T47D (cell line): Measurements from ENCODE around the gene GPR33.
A peak's percentile ranks its signal among the peaks of the same experiment; 100 is the strongest.
"Not testable (repeated sequence)": the region's sequence is repeated elsewhere in the genome, so short reads cannot be mapped to it uniquely, and the experiment has no call there.

Experiments used
- DNase-seq, 2 experiments: peaks; one replicate each; pipeline versions ENCODE4 v3.0.0 to v3.0.0-alpha.2; 2011 to 2012; ENCODE audit warnings: low read depth in 1 of 2, low spot score in 1 of 2
- JUND ChIP-seq: IDR thresholded peaks from 2 replicates; pipeline ENCODE4 v1.6.1; 2012; ENCODE audit warnings: low read depth
- in situ Hi-C: cut with HindIII; loops from 2 replicates; pipeline ENCODE4 v1.10.0; 2016; ENCODE audit warnings: low sequenced_read_pairs, low pct_unique_long_range_greater_than_20kb

GPR33 gene

DNA sequence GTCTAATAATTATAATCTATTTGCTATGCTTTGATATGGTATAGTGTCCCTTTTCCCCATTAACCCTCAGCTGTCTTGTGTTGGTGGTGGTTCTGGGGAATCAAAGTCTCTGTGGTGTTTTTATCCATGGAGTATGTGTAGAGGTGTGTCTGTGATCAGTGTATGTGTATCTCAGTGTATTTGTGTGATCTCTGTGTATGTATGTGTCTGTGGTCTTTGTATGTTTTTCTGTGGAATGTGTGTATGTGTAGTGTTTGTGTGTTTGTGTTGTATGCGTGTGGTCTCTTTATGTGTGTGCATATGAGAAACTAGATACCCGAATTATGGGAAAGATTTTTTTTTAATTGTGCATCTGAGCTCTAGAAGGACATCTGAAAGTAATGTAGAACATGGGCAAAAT, 1.1 kb downstream of the GPR33 start:
- no peak for DNase-seq
- no peak for TF ChIP-seq JUND
- in situ Hi-C loops: no loop called here

DNA sequence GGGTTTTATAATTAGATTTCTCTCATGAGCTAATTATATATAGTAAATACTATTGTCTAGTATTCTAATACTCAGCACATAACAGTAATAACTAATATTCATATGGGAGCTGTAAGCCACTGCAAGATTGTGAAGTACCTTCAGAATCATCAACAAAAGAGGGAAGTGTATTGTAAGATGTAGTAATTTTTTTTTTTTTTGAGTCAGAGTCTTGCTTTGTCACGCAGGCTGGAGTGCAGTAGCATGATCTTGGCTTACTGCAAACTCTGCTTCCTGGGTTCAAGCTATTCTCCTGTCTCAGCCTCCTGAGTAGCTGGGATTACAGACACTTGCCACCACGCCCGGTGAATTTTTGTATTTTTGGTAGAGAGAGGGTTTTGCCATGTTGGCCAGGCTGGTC, 3.1 kb downstream of the GPR33 start:
- no peak for DNase-seq
- in situ Hi-C loops: no loop called here
- no peak for TF ChIP-seq JUND

DNA sequence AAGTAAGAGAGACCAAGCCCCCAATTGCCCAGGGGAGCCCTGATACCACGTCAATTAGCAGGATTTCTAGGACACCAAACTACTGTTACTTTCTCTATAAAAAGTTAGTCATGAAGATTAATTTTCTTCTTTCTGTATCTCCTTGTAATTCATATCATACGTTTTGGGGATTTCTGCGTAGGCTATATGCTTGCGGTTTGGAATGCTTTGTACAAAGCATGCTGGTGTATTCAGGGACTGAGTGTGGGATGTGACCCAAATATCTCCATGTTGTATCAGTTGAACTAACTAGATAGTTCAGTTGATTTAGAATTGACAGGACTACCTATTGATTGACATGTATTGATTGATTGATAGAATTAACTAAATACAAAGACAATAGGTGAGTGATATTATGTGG, 7.7 kb downstream of the GPR33 start:
- TF ChIP-seq JUND: no peak
- in situ Hi-C loops: no loop called here

DNA sequence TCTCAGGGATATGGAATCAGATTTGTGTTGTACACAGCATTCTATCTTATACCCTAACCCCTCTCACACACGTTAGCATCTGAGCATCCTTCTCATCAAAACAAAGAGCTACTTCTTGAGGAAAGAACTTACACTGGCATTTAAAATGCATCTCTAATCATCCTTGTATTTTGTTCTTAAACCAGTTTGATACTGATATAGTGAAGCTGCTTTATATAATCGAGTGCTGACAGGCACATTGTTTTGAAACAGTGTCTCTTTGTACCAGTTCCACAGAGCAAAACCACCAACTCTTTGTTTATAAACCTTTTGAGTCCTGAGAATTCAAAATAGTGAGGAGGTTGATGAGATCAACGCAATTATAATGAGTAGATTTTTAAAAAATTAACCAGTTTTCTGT, 8.8 kb downstream of the GPR33 start:
- no peak for DNase-seq
- in situ Hi-C loops: no loop called here
- TF ChIP-seq JUND: no peak

More for the DNA sequence above, 7.7 kb downstream of the GPR33 start:
- no peak for DNase-seq

DNA sequence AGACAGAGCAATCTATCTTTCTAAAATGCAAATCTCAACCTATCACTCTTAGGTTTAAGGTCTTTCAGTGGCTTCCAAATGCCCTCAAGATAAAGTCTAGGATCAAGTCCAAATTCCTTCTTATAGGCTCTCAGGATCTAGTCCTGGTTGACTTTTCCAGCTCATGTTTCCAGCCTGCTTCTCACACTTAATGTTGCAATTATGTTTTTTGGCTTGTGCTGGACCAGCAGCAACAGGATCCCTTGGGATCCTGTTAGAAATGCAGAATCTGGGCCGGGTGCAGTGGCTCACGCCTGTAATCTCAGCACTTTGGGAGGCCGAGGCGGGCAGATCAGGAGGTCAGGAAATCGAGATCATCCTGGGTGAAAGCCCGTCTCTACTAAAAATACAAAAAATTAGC, 10.6 kb downstream of the GPR33 start:
- TF ChIP-seq JUND: no peak
- no peak for DNase-seq
- in situ Hi-C loops: no loop called here

DNA sequence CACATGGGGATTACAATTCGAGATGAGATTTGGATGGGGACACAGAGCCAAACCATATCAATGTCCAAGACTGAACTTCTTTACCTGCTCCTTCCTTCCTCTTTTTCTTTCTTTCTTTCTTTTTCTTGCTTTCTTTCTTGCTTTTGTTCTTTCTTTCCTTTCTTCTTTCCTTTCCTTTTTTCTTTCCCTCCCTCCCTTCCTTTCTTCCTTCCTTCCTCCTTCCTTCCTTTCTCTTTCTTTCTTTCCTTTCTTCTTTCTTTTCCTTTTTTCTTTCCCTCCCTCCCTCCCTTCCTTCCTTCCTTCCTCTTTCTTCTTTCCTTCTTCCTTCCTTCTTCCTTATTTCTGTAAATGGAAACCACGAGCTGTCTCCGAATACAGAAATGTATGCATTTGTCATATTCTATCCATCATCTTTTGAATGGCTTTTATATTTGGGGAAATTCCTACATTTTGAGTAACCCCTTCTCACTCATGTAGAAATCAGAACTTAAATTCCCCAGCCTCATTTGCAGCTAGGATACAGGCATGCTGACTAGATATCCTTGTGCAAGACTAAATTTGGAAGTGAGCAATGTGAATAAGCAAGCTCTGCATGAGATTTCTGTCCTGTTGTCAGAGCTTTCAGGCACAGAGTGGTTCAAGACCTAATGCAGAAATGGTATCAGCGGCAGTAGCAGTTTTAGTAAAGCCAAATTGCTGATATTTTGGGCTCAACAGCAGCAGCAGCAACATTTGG, 11.5 kb downstream of the GPR33 start:
- in situ Hi-C loops: no loop called here
- DNase-seq: no peak
- TF ChIP-seq JUND: no peak

DNA sequence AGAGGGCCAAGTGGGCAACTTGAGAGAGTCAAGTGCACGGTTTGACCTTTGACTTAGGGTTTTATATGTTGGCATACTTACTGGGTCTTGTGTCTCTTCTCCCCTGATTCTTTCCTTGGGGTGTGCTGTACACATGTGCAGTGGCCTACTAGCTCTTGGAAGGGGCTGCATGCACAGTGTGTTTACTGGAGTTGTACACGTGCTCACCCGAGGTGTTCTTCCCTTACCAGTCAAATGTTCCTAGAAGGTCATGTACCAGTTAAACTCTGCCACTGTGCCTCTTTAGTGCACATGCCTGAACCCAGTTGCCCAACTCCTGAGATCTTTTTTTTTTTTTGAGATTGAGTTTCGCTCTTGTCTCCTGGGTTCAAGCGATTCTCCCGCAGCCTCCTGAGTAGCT, 21.3 kb downstream of the GPR33 start:
- DNase-seq: no peak
- TF ChIP-seq JUND: no peak
- in situ Hi-C loops: no loop called here

DNA sequence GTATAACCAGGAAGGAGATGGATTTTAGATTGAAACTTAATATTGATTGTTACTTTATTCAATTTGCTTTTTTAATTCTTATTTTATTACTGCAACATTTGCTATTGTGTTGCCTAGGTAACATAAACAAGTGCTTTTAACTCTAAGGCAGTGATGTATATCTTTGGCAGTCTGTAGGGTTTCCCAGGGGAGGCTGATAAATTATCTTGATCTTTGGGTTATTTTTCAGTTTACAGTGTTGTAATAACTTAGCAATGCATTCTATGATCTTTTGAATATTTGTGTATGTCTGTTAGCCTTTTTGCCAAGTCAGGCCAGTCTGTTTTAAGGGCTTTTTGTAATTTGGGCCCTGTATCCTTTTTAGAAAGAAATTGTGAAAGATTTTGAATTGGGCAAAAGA, 22.7 kb downstream of the GPR33 start:
- in situ Hi-C loops: no loop called here
- DNase-seq: no peak
- TF ChIP-seq JUND: no peak

DNA sequence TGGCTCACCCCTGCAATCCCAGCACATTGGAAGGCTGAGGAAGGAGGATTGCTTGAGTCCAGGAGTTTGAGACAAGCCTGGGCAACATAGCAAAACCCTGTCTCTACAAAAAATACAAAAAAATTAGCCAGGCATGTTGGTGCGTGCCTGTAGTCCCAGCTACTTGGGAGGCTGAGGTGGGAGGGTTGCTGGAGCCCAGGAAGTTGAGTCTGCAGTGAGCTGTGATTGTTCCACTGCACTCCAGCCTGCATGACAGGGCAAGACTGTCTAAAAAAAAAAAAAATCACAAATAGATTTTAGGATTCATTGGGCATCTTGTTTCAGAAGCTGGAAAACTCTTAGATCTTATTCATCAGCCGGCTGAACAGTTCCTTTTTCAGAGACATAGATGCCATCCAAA, 25.4 kb downstream of the GPR33 start:
- in situ Hi-C loops, DNase-seq: not testable (repeated sequence)

DNA sequence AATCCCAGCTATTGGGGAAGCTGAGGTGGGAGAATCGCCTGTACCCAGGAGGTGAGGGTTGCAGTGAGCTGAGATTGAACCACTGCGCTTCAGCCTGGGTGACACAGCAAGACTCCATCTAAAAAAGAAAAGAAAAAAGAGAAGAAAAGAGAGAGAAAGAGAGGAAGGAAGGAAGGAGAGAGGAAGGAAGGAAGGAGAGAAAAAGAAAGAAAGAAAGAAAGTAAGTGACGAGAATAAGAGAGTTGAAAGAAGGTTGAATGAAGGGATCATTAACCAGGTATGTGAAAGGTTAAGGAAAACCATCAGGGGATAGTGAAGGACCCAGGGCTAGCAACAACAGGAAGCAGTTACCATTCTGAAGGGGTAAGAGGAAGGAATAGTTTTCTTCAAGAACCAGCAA, 26.3 kb downstream of the GPR33 start:
- no peak for DNase-seq
- TF ChIP-seq JUND: no peak
- in situ Hi-C loops: no loop called here

DNA sequence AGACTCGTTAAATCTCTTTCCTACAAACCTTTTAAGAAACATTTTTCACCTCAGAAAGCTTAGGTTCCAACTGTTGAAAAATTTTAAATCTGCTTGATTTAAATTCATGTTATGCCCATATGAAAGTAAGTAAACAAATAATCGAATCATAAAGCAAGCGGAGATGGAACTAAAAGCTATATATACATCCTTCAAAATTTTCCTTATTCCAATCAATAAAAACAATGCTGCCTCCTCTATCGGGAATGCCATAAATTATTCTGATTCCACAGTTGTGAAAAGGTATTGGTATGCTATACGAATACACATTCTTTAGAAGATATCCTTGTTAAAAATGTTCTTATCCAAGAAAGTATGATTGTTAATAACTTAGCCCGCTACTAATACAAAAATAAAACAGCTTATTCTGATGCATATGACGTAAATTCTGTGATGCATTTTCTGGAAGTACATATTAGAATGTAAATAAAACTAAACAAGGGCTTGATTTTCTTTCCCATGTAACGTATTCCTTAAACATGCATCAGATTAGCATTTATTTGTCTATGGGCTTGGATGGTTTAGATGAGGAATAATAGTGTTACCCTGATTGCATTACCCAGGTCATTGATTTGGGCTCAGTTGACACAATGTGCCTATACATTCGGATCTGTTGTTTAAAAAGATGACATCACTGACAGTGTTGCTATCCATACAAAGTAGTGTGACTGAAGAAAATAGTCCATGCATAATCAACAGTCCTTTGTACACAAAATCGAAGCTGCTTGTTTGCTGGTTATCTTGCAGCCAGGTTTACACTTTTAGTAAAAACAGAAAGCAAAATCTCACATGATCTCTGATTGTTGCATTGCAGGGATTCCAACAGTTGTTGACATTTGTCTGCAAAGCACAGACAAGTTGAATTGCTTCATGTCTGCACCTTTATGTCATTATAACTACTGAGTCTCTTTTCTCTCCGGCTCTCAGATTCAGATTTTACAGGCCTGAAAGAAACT, 29.9 kb downstream of the GPR33 start:
- DNase-seq: peak; percentile 35 to 57
- in situ Hi-C loops: no loop called here

DNA sequence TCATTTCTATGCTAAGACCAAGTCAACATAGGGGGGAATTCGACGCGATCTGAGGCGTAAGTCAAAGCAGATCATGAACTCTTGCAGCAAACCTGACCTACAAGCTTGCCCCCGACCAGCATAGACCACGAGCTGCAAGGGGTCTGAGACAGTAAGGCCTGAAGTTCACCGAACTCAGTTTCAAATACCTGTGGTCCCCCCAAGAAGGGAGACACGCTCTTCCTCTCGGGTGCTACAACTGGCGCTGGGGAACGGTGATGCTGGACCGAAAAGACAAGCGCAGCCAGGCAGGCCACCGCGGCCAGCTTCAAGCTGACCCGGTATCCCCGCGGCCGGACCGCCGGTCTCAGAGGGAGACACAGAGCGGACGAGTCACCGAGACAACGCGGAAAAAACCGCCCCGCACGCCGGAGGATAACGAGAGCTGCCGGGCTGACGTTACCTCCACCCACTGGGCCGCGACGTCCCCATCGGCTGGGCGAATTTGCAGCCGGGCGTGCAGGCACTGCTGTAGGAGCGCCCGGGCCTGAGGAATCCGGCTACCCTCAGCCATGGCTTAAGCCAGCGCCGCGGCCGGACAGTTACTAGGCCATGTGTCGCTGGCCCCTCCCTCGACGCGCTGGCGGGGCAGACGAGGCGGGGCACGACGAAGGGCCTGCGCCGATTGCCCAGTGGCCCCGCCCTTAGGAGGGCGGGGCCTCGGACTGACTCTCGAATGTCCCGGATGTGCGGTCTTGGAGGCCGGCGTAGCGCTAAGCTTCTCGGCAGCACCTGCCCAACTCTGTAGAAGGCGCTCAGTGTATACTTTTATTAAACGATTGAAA, 30.8 kb downstream of the GPR33 start, which contains the start of gene DTD2:
Gene DTD2, minus strand, starts transcription at position 666 of the 824 bp plus-strand sequence. Its CDS starts 113 bp downstream, at position 553.
- no peak for TF ChIP-seq JUND
- peak; percentile 85 to 98 for DNase-seq
- in situ Hi-C loops: no loop called here

More for the DNA sequence above, 29.9 kb downstream of the GPR33 start:
- peak; percentile 57; the same call in 1 of the 2 replicates for TF ChIP-seq JUND
